Astrocyte (in vitro differentiated cells and primary cell): ENCODE measurements around the gene ZNF317. TPM values are rescaled to one million over a fixed set of nuclear protein-coding genes. Genes with fewer than 3 reads are reported as not detected.

Experiments used
- DNase-seq: peaks from one replicate; pipeline ENCODE4 v3.0.0-alpha.2; 2010; ENCODE audit warnings: low read depth
- FAIRE-seq: peaks from 2 replicates; lab custom pipeline; 2011; peaks lifted over from hg19 to GRCh38; lab: Jason Lieb, UNC
- H2AFZ ChIP-seq: 2 replicates; pipeline ENCODE4 v1.6.0; 2012; ENCODE audit warnings: low read depth, low read length, inconsistent platforms
- H3K27ac ChIP-seq: 2 replicates; pipeline ENCODE4 v1.5.1; 2011; ENCODE audit warnings: low read depth, low read length, inconsistent platforms
- H3K27me3 ChIP-seq: 2 replicates; pipeline ENCODE4 v1.6.0; 2011; ENCODE audit warnings: low read length, inconsistent platforms; ENCODE audit not compliant: insufficient read depth
- H3K36me3 ChIP-seq: 2 replicates; pipeline ENCODE4 v1.5.1; 2011; ENCODE audit warnings: low read length, inconsistent platforms; ENCODE audit not compliant: insufficient read depth
- H3K4me1 ChIP-seq: 2 replicates; pipeline ENCODE4 v1.5.1; 2011; ENCODE audit warnings: low read length, inconsistent platforms; ENCODE audit not compliant: insufficient read depth
- H3K4me2 ChIP-seq: 2 replicates; pipeline ENCODE4 v1.6.0; 2012; ENCODE audit warnings: low read length, inconsistent platforms
- H3K4me3 ChIP-seq: 2 replicates; pipeline ENCODE4 v1.5.1; 2011; ENCODE audit warnings: low read depth, mild to moderate bottlenecking, low read length, inconsistent platforms; ENCODE audit not compliant: insufficient read depth
- H3K79me2 ChIP-seq: 2 replicates; pipeline ENCODE4 v1.6.0; 2012; ENCODE audit warnings: mild to moderate bottlenecking, low read length, inconsistent platforms; ENCODE audit not compliant: insufficient read depth
- H3K9ac ChIP-seq: 2 replicates; pipeline ENCODE4 v1.6.0; 2012; ENCODE audit warnings: mild to moderate bottlenecking, low read length, inconsistent platforms
- H3K9me3 ChIP-seq: 2 replicates; pipeline ENCODE4 v1.5.1; 2012; ENCODE audit warnings: low read depth, mild to moderate bottlenecking, low read length, inconsistent platforms; ENCODE audit not compliant: insufficient read depth
- H4K20me1 ChIP-seq: 2 replicates; pipeline ENCODE4 v1.6.0; 2012; ENCODE audit warnings: low read length, inconsistent platforms; ENCODE audit not compliant: insufficient read depth
- H3K27ac Mint-ChIP-seq: one replicate; pipeline ENCODE4 v1.8.0; 2021; ENCODE audit warnings: mild to moderate bottlenecking, mixed read lengths; ENCODE audit not compliant: unreplicated experiment
- H3K27me3 Mint-ChIP-seq: one replicate; pipeline ENCODE4 v1.8.0; 2021; ENCODE audit warnings: low read depth, mixed read lengths; ENCODE audit not compliant: unreplicated experiment
- H3K36me3 Mint-ChIP-seq: one replicate; pipeline ENCODE4 v1.8.0; 2021; ENCODE audit warnings: low read depth, mixed read lengths; ENCODE audit not compliant: unreplicated experiment
- H3K4me1 Mint-ChIP-seq: one replicate; pipeline ENCODE4 v1.8.0; 2021; ENCODE audit warnings: low read depth, mixed read lengths; ENCODE audit not compliant: unreplicated experiment
- H3K4me3 Mint-ChIP-seq: one replicate; pipeline ENCODE4 v1.8.0; 2021; ENCODE audit warnings: mild to moderate bottlenecking, moderate library complexity, mixed read lengths; ENCODE audit not compliant: unreplicated experiment
- H3K9me3 Mint-ChIP-seq: one replicate; pipeline ENCODE4 v1.8.0; 2021; ENCODE audit warnings: mild to moderate bottlenecking, mixed read lengths; ENCODE audit not compliant: unreplicated experiment
- EZH2 ChIP-seq: IDR thresholded peaks from 2 replicates; pipeline ENCODE4 v1.6.1; 2012; ENCODE audit warnings: mild to moderate bottlenecking, low read length, inconsistent platforms; ENCODE audit not compliant: insufficient read depth
- total RNA-seq: library from RNA; stranded (reverse); gene quantifications from 2 replicates; pipeline ENCODE4 v1.2.1, GENCODE V29; 2021
- TF ChIP-seq, protein P1 (sequence below): IDR thresholded peaks from 2 replicates; pipeline ENCODE4 v1.5.1; 2011; ENCODE audit warnings: low read depth, mild to moderate bottlenecking, inconsistent platforms, low read length, moderate library complexity; ENCODE audit not compliant: insufficient read depth

The ZNF317 gene
- total RNA-seq, 1 donor from 2014 or later, result 32.9 TPM

DNA sequence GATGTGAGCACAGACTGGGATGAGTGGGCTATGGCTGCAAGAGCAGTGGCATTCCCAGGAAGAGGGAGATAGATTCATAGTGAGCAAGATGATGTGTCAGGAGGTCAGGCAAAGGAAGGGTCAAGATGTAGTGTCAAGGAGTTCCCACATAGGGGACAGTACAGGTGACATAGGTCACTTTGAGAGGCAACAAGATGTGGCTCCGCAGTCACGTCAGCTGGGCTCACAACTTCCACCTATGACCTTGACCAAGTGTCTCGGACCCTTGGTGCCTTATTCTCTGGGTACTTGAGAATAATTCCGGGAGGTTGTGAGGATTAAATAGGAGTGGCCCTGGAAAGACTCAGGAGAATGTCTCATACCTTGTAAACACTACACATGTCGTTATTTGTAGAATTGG, 10.5 kb downstream of the ZNF317 start:
- H3K9me3 ChIP-seq, result peaks cover 14% of the 10 kb centered on the region
- DNase-seq, result no peak
- Mint-ChIP-seq H3K27me3 (no peaks in the 10 kb centered on the region), H3K4me3 (no peak overlapping the region), H3K27ac (no peak overlapping the region), H3K9me3 (peaks cover 56% of the 10 kb centered on the region), H3K4me1 (no peaks in the 10 kb centered on the region), H3K36me3 (peaks cover 64% of the 10 kb centered on the region)
- no peak overlapping the region for H2AFZ ChIP-seq
- no peak for FAIRE-seq
- H3K27me3 ChIP-seq, result no peaks in the 10 kb centered on the region
- peaks cover 96% of the 10 kb centered on the region for H3K79me2 ChIP-seq
- H3K4me2 ChIP-seq, result no peak overlapping the region
- TF ChIP-seq EZH2, result no peak
- TF ChIP-seq, protein P1, sequence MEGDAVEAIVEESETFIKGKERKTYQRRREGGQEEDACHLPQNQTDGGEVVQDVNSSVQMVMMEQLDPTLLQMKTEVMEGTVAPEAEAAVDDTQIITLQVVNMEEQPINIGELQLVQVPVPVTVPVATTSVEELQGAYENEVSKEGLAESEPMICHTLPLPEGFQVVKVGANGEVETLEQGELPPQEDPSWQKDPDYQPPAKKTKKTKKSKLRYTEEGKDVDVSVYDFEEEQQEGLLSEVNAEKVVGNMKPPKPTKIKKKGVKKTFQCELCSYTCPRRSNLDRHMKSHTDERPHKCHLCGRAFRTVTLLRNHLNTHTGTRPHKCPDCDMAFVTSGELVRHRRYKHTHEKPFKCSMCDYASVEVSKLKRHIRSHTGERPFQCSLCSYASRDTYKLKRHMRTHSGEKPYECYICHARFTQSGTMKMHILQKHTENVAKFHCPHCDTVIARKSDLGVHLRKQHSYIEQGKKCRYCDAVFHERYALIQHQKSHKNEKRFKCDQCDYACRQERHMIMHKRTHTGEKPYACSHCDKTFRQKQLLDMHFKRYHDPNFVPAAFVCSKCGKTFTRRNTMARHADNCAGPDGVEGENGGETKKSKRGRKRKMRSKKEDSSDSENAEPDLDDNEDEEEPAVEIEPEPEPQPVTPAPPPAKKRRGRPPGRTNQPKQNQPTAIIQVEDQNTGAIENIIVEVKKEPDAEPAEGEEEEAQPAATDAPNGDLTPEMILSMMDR, result no peak
- peaks cover 68% of the 10 kb centered on the region for H4K20me1 ChIP-seq
- H3K4me3 ChIP-seq, result no peak overlapping the region
- H3K36me3 ChIP-seq, result peaks cover 5% of the 10 kb centered on the region
- H3K4me1 ChIP-seq, result no peaks in the 10 kb centered on the region
- no peak overlapping the region for H3K9ac ChIP-seq
- H3K27ac ChIP-seq, result no peak overlapping the region

DNA sequence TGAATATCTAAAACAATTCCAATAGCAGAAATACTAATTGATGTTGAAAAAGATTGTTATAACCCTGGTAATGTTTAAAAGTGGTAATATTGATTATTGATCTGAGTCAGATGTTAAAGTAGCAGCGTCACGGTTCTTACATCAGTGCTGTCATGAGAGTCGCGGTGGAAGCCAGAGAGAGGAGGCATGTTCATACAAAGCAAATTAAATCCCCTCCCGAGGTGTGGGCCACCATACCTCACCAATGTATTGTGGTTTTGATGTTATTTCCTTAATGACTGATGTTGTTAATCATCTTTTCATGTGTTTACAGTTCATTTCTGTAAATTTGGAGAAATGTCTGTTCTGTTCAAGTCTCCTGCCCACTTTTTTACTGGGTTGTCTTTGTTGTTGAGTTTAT, 11.2 kb downstream of the ZNF317 start:
- H3K9ac ChIP-seq, result no peak overlapping the region
- peaks cover 96% of the 10 kb centered on the region for H3K79me2 ChIP-seq
- peaks cover 20% of the 10 kb centered on the region for H3K9me3 ChIP-seq
- TF ChIP-seq, protein P1, result no peak
- TF ChIP-seq EZH2, result no peak
- Mint-ChIP-seq H3K27me3 (no peaks in the 10 kb centered on the region), H3K36me3 (peaks cover 66% of the 10 kb centered on the region), H3K9me3 (peaks cover 56% of the 10 kb centered on the region), H3K4me1 (no peaks in the 10 kb centered on the region), H3K4me3 (no peak overlapping the region), H3K27ac (no peak overlapping the region)
- H3K4me1 ChIP-seq, result no peaks in the 10 kb centered on the region
- peaks cover 70% of the 10 kb centered on the region for H4K20me1 ChIP-seq
- H3K36me3 ChIP-seq, result peaks cover 8% of the 10 kb centered on the region
- H3K4me2 ChIP-seq, result no peak overlapping the region
- H3K27ac ChIP-seq, result no peak overlapping the region
- no peak overlapping the region for H3K4me3 ChIP-seq
- no peaks in the 10 kb centered on the region for H3K27me3 ChIP-seq
- no peak overlapping the region for H2AFZ ChIP-seq
- FAIRE-seq, result no peak
- DNase-seq, result no peak

DNA sequence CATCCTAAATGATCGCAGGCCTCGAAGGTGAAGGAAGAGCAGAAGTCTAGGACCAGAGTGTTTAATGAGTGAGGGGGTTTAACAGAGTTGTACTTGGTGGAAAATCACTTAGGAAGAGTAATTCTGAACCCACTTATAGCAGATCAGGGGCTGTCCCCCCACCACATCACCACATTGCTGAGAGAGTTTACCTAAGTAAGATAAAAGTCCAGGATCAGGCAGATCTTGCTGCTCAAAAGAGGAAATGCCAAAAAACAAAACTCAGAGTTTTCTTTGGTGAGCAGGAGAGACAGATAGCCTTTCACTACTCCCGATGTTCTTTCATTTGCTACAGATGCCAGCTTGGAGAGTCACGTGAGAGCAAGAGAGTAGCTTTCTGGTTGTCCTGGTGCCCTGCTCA, 15.4 kb downstream of the ZNF317 start:
- H3K4me3 ChIP-seq, result no peak overlapping the region
- H3K79me2 ChIP-seq, result peaks cover 64% of the 10 kb centered on the region
- peaks cover 38% of the 10 kb centered on the region for H4K20me1 ChIP-seq
- no peaks in the 10 kb centered on the region for H3K27me3 Mint-ChIP-seq
- no peaks in the 10 kb centered on the region for H3K27me3 ChIP-seq
- peaks cover 34% of the 10 kb centered on the region for H3K36me3 ChIP-seq
- no peak overlapping the region for H2AFZ ChIP-seq
- H3K9ac ChIP-seq, result no peak overlapping the region
- DNase-seq (no peak), FAIRE-seq (no peak)
- peaks cover 49% of the 10 kb centered on the region for H3K9me3 Mint-ChIP-seq
- H3K4me1 ChIP-seq, result no peaks in the 10 kb centered on the region
- H3K36me3 Mint-ChIP-seq, result peaks cover 71% of the 10 kb centered on the region
- H3K27ac ChIP-seq, result no peak overlapping the region
- H3K4me1 Mint-ChIP-seq, result no peaks in the 10 kb centered on the region
- H3K9me3 ChIP-seq, result peaks cover 44% of the 10 kb centered on the region
- H3K27ac Mint-ChIP-seq, result no peak overlapping the region
- TF ChIP-seq, protein P1, result no peak
- TF ChIP-seq EZH2, result no peak
- no peak overlapping the region for H3K4me3 Mint-ChIP-seq
- no peak overlapping the region for H3K4me2 ChIP-seq
